ENCODE results near the gene MOGAT2. TPM values are rescaled to one million over a fixed set of nuclear protein-coding genes. Genes with fewer than 3 reads are reported as not detected.
"Not testable (repeated sequence)": the region's sequence is repeated elsewhere in the genome, so short reads cannot be mapped to it uniquely, and the experiment has no call there.

The MOGAT2 gene
- polyA plus RNA-seq, 1 of the 3 experiments (the other 2 are of a cell fraction) = 0.03 TPM

DNA sequence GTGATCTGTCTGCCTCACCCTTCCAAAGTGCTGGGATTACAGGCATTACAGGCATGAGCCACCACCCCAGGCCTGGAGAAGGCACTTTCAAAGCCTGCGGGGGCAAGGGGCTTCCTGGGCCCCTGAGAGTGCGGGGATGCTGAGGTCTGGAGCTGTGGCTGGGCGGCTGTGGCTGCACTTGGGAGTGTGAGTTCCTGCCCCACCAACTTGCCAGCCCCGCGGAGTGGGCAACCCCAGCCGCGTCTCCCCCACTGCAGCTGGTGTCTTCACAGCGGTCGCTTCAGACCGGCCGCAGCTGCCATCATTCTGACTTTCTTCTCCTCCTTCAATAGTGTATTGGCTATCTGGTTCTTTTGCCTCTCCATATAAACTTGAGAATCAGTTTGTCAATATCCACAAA is 38.1 kb upstream of the MOGAT2 start:
- DNase-seq = no peak
- no peaks in the 10 kb centered on the region for H3K9me3 ChIP-seq
- POLR2A ChIA-PET = no interaction called here

GRCh38 chr11:75683856-75684255 is 33.8 kb upstream of the MOGAT2 start:
- H3K4me2 ChIP-seq; H3K4me1 ChIP-seq (ENCODE audit: control insufficient read depth in 1 of 2, insufficient read depth in 2 of 2, low read depth in 1 of 2, low read length in 1 of 2); H3K9ac ChIP-seq; H3K27me3 ChIP-seq (ENCODE audit: insufficient read depth); H3K27ac ChIP-seq (ENCODE audit: low read depth in 2 of 2, low read length in 1 of 2); H3K36me3 ChIP-seq (replicated peaks in 1 of 2; ENCODE audit: control insufficient read depth in 1 of 2, insufficient read depth in 2 of 2, low read length in 1 of 2); H3K9me3 ChIP-seq; H2AFZ ChIP-seq (ENCODE audit: low read depth); CTCF ChIA-PET; H3F3A ChIP-seq (replicated peaks; ENCODE audit: insufficient read depth); H4K20me1 ChIP-seq (ENCODE audit: insufficient read depth); DNase-seq; H3K9me2 ChIP-seq; POLR2A ChIA-PET; H3K4me3 ChIP-seq (ENCODE audit: low read depth in 2 of 2, low read length in 1 of 2); H3K79me2 ChIP-seq (ENCODE audit: insufficient read depth): not testable (repeated sequence)
- WGBS (ENCODE audit: low lambda C conversion rate) = 86% methylated on average over 1 of the region's 1 CpG

More for the DNA sequence above, 38.1 kb upstream of the MOGAT2 start:
- no peak overlapping the region for H3K9ac ChIP-seq
- TF ChIP-seq, protein P1, sequence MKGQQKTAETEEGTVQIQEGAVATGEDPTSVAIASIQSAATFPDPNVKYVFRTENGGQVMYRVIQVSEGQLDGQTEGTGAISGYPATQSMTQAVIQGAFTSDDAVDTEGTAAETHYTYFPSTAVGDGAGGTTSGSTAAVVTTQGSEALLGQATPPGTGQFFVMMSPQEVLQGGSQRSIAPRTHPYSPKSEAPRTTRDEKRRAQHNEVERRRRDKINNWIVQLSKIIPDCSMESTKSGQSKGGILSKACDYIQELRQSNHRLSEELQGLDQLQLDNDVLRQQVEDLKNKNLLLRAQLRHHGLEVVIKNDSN (IDR thresholded peaks at IDR 0.05; ENCODE audit: borderline replicate concordance, low read depth) = no peak
- TF ChIP-seq TAF1 (IDR thresholded peaks at IDR 0.05; ENCODE audit: borderline replicate concordance, low read depth, low read length) = no peak
- TF ChIP-seq TCF12 (IDR thresholded peaks at IDR 0.05) = no peak
- TF ChIP-seq POLR2AphosphoS5 (IDR thresholded peaks at IDR 0.05; ENCODE audit: low read depth, low read length) = no peak
- no peak for TF ChIP-seq RFX5 (IDR thresholded peaks at IDR 0.05; ENCODE audit: low read length)
- no peak for TF ChIP-seq TEAD4 (IDR thresholded peaks at IDR 0.05; ENCODE audit: borderline replicate concordance, insufficient read depth)
- TF ChIP-seq, protein P2, sequence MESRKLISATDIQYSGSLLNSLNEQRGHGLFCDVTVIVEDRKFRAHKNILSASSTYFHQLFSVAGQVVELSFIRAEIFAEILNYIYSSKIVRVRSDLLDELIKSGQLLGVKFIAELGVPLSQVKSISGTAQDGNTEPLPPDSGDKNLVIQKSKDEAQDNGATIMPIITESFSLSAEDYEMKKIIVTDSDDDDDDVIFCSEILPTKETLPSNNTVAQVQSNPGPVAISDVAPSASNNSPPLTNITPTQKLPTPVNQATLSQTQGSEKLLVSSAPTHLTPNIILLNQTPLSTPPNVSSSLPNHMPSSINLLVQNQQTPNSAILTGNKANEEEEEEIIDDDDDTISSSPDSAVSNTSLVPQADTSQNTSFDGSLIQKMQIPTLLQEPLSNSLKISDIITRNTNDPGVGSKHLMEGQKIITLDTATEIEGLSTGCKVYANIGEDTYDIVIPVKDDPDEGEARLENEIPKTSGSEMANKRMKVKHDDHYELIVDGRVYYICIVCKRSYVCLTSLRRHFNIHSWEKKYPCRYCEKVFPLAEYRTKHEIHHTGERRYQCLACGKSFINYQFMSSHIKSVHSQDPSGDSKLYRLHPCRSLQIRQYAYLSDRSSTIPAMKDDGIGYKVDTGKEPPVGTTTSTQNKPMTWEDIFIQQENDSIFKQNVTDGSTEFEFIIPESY (IDR thresholded peaks at IDR 0.05; ENCODE audit: borderline replicate concordance, low read depth) = no peak
- no peak for TF ChIP-seq SIN3A (IDR thresholded peaks at IDR 0.05; ENCODE audit: borderline replicate concordance, low read depth, low read length)
- H3K4me2 ChIP-seq = no peak overlapping the region
- no peaks in the 10 kb centered on the region for H4K20me1 ChIP-seq (ENCODE audit: insufficient read depth)
- no peak overlapping the region for H2AFZ ChIP-seq (ENCODE audit: low read depth)
- no peak overlapping the region for H3K27ac ChIP-seq (ENCODE audit: low read depth in 2 of 2, low read length in 1 of 2)
- H3K9me2 ChIP-seq = no peaks in the 10 kb centered on the region
- WGBS (ENCODE audit: low lambda C conversion rate) = 82% methylated on average over 11 of the region's 11 CpGs
- H3K79me2 ChIP-seq (ENCODE audit: insufficient read depth) = no peaks in the 10 kb centered on the region
- no peak overlapping the region for H3K4me3 ChIP-seq (ENCODE audit: low read depth in 2 of 2, low read length in 1 of 2)
- CTCF ChIA-PET = interaction anchor here (0.9 to 1.5 kb wide), 2 partner anchors 9 to 85 kb away, joined by 3 read pairs; no protein-coding TSS in a partner anchor
- no peaks in the 10 kb centered on the region; the same call in 1 of the 2 replicates for H3K27me3 ChIP-seq (ENCODE audit: insufficient read depth)
- H3F3A ChIP-seq (replicated peaks; ENCODE audit: insufficient read depth) = no peaks in the 10 kb centered on the region
- no peaks in the 10 kb centered on the region for H3K36me3 ChIP-seq (replicated peaks in 1 of 2; ENCODE audit: control insufficient read depth in 1 of 2, insufficient read depth in 2 of 2, low read length in 1 of 2)
- no peaks in the 10 kb centered on the region for H3K4me1 ChIP-seq (ENCODE audit: control insufficient read depth in 1 of 2, insufficient read depth in 2 of 2, low read depth in 1 of 2, low read length in 1 of 2)

Data from SK-N-SH (cell line).